GM08714 (cell line): Measurements from ENCODE around the gene RELB.
"Not testable (repeated sequence)": the region's sequence is repeated elsewhere in the genome, so short reads cannot be mapped to it uniquely, and the experiment has no call there.

ENCODE experiments used
- H3K4me3 ChIP-seq: fragments of 200-500 bp; sonication (Bioruptor generic); 2 replicates; pipeline ENCODE4 v1.5.1; 2014; ENCODE audit warnings: mild to moderate bottlenecking, low read length, inconsistent platforms
- ZNF274 ChIP-seq: IDR thresholded peaks from 2 replicates; pipeline ENCODE4 v1.6.1; 2012; ENCODE audit warnings: mild to moderate bottlenecking, low read depth, low read length

Gene RELB

DNA sequence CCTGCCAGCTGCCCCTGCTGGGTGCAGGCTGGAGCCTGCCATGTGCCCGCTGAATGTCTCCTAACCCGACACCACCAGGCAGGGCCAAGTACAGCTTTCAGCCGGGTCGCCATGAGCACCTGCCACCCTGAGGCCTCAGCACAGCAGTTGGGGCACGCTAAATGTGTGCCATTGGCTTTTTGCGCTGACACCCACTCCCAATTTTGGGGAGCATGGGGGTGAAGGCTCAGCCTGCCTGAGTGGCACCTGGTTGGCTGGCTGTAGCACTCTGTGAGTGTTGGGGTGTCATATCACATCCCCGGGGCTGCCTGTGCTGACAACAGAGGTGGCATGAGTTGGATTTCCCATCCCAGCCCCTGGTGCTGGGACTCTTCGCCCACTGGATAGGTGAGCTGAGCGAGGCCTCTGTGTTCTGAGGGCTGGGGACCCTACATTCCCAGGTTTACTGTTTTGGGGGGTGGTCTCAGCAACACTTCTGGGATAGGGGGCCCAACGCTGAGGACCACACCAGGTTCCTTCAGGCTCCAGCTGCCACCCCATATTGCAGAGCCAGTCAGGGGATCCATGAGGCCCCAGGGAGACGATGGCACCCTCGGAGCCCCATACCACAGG, 7.2 kb upstream of the RELB start:
- no peak overlapping the region for H3K4me3 ChIP-seq
- TF ChIP-seq ZNF274 = no peak

DNA sequence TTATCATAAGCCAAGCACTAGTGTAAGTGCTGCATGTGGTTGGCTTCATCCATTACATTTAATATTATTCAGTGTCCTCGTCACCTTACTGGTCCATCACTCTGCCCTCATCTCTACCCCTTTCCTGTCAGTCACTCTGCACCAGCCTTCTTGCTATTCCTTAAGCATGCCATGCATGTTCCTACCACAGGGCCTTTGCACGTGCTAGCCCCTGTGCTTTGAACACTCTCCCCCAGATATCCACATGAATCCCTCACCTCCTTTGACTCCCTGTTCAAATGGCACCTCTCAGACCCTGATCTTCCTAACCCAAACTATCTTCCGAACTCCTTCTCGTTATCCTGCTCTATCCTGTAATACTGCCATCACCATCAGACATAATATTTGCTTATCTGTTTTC, 3.2 kb upstream of the RELB start:
- no peak overlapping the region for H3K4me3 ChIP-seq
- no peak for TF ChIP-seq ZNF274

DNA sequence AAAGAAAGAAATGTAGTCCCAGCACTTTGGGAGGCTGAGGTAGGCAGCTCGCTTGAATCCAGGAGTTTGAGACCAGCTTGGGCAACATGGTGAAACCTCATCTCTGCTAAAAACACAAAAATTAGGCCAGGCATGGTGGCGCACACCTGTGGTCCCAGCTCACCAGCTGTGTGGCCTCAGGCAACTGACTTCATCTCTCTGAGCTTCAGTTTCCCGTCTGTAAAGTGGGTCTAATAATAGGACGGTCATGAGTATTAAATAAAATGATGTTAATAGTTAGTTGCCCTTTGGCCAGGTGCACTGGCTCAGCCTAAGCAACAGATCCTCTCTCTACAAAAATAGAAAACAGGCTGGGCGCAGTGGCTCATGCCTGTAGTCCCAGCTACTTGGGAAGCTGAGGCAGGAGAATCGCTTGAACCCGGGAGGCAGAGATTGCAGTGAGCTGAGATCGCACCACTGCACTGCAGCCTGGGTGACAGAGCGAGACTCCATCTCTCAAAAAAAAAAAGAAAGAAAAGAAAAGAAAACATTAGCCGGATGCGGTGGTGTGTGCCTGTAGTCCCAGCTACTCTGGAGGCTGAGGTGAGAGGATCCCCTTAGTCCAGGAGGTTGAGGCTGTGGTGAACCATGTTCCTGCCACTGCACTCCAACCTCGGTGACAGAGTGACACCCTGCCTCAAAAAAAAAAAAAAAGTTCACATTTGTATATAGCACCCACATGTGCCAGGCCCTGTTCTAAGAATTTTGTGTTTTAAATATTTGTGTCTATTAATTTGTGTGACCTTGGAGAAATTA, 1.9 kb upstream of the RELB start:
- H3K4me3 ChIP-seq = not testable (repeated sequence)

- peak overlapping the region; percentile 61; the same call in 1 of the 2 replicates for H3K4me3 ChIP-seq
These were observed 599 bp upstream of the RELB start for GRCh38 chr19:45000665-45001064.

GRCh38 chr19:45003485-45003884, 2.2 kb downstream of the RELB start:
- no peak for TF ChIP-seq ZNF274
- no peak overlapping the region for H3K4me3 ChIP-seq

GRCh38 chr19:45005787-45006186, 4.5 kb downstream of the RELB start:
- TF ChIP-seq ZNF274 = no peak

GRCh38 chr19:45008552-45008951, 7.3 kb downstream of the RELB start:
- no peak overlapping the region for H3K4me3 ChIP-seq
- no peak for TF ChIP-seq ZNF274

More at GRCh38 chr19:45005787-45006186, 4.5 kb downstream of the RELB start:
- H3K4me3 ChIP-seq = no peak overlapping the region

DNA sequence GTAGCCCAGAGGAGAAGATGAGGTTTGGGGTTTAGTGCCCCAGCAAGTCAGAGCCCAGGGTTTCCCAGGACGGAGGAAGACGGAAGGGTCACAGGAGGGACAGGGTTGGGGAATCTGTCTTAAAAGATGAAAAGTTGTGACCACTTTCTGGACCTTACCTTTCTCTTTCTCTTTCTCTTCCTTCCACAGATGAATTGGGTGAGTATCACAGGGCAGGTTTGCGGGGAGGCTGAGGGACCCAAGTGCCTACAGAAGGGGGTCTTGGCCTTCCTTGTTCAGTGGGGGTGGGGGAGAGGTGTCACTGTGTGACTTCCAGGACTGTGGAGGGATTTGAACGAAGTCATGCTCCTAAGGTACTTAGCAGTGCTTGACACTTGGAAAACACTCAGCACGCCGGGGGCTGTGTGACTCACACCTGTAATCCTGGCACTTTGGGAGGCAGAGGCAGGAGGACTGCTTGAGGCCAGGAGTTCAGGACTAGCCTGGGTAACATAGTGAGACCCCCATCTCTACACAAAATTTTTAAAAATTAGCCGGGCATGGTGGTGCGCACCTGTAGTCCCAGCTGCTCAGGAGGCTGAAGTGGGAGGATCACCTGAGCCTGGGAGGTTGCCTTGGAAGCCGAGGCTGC, 8.5 kb downstream of the RELB start:
- H3K4me3 ChIP-seq = no peak overlapping the region
- TF ChIP-seq ZNF274 = no peak

DNA sequence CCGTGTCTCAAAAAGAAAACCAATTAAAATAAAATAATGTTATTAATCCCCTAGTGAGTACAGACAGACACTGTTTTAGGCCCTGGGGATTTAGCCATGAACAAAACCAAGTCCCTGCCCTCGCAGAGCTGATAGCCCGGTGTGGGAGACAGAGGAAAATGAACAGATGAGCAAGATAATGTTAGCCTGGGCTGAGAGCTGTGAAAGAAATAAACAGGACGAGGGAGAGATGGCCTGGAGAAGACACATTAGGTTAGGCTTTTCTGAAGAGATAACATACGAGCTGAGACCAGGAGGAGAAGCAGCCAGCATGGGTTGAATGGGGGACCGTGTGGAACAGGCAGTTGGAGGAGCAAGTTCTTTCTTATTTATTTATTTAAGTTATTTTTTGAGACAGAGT, 9.0 kb downstream of the RELB start:
- no peak for TF ChIP-seq ZNF274
- H3K4me3 ChIP-seq = no peak overlapping the region

GRCh38 chr19:45011959-45012358, 10.7 kb downstream of the RELB start:
- no peak overlapping the region for H3K4me3 ChIP-seq
- no peak for TF ChIP-seq ZNF274

- TF ChIP-seq ZNF274 = no peak
- H3K4me3 ChIP-seq = peak overlapping the region; percentile 27; the same call in 1 of the 2 replicates
These were observed 15.4 kb downstream of the RELB start for GRCh38 chr19:45016388-45017314.

GRCh38 chr19:45019187-45019586, 17.9 kb downstream of the RELB start:
- no peak overlapping the region for H3K4me3 ChIP-seq
- TF ChIP-seq ZNF274 = no peak

- TF ChIP-seq ZNF274 = no peak
- no peak overlapping the region for H3K4me3 ChIP-seq
These were observed 18.8 kb downstream of the RELB start for GRCh38 chr19:45020071-45020470.

GRCh38 chr19:45021971-45022370, 20.7 kb downstream of the RELB start:
- H3K4me3 ChIP-seq = no peak overlapping the region
- no peak for TF ChIP-seq ZNF274
